ENCODE data around the gene C5orf47. TPM values are rescaled to one million over a fixed set of nuclear protein-coding genes. Genes with fewer than 3 reads are reported as not detected.

C5orf47 gene
- not detected in 2 replicates for total RNA-seq

GRCh38 chr5:173988554-173989431 lies at the start of gene C5orf47:
C5orf47 (plus strand) TSS chr5:173989170; CDS start chr5:173989264, 94 bp downstream.

GRCh38 chr5:174045470-174046025 lies 56.6 kb downstream of the C5orf47 start, which contains the start of gene NSG2:
NSG2 (plus strand) TSS chr5:174045706; CDS start chr5:174046756, 1,050 bp downstream.

Other genes starting within 250 kb of the C5orf47 start
- 3.7 and 5.5 TPM in 2 replicates for gene CPEB4, start 100.8 kb upstream of the C5orf47 start, total RNA-seq
- gene NSG2, start 56.5 kb downstream of the C5orf47 start, total RNA-seq: not detected in 2 replicates